ENCODE results near the gene PFKFB3. TPM values are rescaled to one million over a fixed set of nuclear protein-coding genes. Genes with fewer than 3 reads are reported as not detected.

The PFKFB3 gene
- polyA plus RNA-seq, 3 donors, result 12.2 to 101 (median 15.8) TPM

DNA sequence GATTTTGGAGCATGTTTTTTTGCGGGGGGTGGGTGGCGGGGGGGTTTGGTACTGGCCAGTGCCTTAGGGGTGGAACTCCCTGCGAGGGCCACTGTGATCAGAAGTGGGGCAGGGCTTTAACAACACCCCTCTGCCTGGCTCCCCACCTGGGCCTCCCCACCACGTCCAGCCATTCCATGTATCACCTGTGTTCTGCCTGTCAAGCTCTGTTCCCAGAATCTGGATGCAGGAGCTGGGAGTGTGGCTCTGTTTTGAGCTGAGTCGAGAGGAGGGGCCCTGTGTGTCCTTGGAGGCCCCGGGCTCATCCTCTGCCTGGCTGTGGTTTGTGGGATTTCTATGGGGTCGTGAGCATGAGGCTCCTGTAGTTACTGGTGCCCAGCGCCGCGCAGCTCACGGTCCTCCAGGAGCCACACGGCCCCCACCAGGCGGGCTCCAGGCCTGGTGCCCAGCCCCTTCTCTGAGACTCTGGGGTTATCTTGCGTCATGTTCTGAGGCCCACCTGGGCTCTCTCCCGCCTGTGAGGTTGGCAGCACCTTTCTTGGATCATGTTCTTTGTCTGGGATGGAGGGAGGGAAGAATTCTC is 29.6 kb downstream of the PFKFB3 start:
- Mint-ChIP-seq H3K4me3 (no peak overlapping the region), H3K36me3 (peaks cover 85 to 98% of the 10 kb centered on the region in 2 donors), H3K4me1 (no peaks in the 10 kb centered on the region), H3K27me3 (ENCODE audit: low read depth in 3 of 3) (no peaks in the 10 kb centered on the region), H3K9me3 (no peaks in the 10 kb centered on the region), H3K27ac (peak overlapping the region in 2 of 7 donors; percentile 56 to 62)
- DNase-seq, result no peak
- H3K9ac ChIP-seq (ENCODE audit: insufficient read depth, low read length, poor library complexity, severe bottlenecking), result no peak overlapping the region
- peaks cover 73% of the 10 kb centered on the region for H4K20me1 ChIP-seq (ENCODE audit: insufficient read depth, low read length)
- intact Hi-C loops (cut with micrococcal nuclease), result loop anchor here in 1 of 2 donors (10.0 kb wide), 1 partner anchor 172 kb away; no protein-coding TSS in a partner anchor
- H3K27ac ChIP-seq (ENCODE audit: low read depth in 1 of 2, low read length in 2 of 2), result no peak overlapping the region
- TF ChIP-seq, protein P1, sequence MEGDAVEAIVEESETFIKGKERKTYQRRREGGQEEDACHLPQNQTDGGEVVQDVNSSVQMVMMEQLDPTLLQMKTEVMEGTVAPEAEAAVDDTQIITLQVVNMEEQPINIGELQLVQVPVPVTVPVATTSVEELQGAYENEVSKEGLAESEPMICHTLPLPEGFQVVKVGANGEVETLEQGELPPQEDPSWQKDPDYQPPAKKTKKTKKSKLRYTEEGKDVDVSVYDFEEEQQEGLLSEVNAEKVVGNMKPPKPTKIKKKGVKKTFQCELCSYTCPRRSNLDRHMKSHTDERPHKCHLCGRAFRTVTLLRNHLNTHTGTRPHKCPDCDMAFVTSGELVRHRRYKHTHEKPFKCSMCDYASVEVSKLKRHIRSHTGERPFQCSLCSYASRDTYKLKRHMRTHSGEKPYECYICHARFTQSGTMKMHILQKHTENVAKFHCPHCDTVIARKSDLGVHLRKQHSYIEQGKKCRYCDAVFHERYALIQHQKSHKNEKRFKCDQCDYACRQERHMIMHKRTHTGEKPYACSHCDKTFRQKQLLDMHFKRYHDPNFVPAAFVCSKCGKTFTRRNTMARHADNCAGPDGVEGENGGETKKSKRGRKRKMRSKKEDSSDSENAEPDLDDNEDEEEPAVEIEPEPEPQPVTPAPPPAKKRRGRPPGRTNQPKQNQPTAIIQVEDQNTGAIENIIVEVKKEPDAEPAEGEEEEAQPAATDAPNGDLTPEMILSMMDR (IDR thresholded peaks at IDR 0.05), result no peak
- H3K4me2 ChIP-seq (replicated peaks; ENCODE audit: extremely low read depth, low read length, poor library complexity, severe bottlenecking), result no peak overlapping the region
- 91% methylated on average over 12 of the region's 15 CpGs for WGBS (ENCODE audit: insufficient coverage)
- no peak overlapping the region for H2AFZ ChIP-seq (ENCODE audit: insufficient read depth, low read depth, low read length, poor library complexity, severe bottlenecking)
- no peaks in the 10 kb centered on the region for H3K79me2 ChIP-seq (ENCODE audit: insufficient read depth, low read length)
- H3K9me3 ChIP-seq (replicated peaks in 1 of 2; ENCODE audit: control insufficient read depth in 1 of 2, insufficient read depth in 1 of 2, low read length in 2 of 2), result no peaks in the 10 kb centered on the region
- H3K36me3 ChIP-seq (replicated peaks in 1 of 2; ENCODE audit: control insufficient read depth in 1 of 2, insufficient read depth in 2 of 2, low read length in 2 of 2), result peaks cover 71 to 89% of the 10 kb centered on the region in 2 donors
- no peaks in the 10 kb centered on the region for H3K4me1 ChIP-seq (ENCODE audit: control insufficient read depth in 1 of 2, insufficient read depth in 2 of 2, low read length in 2 of 2)
- no peak overlapping the region for H3K4me3 ChIP-seq (replicated peaks in 1 of 3; ENCODE audit: low read depth in 2 of 3, low read length in 3 of 3)
- no peaks in the 10 kb centered on the region for H3K27me3 ChIP-seq (ENCODE audit: control insufficient read depth in 2 of 2, insufficient read depth in 2 of 2, low read length in 2 of 2)

DNA sequence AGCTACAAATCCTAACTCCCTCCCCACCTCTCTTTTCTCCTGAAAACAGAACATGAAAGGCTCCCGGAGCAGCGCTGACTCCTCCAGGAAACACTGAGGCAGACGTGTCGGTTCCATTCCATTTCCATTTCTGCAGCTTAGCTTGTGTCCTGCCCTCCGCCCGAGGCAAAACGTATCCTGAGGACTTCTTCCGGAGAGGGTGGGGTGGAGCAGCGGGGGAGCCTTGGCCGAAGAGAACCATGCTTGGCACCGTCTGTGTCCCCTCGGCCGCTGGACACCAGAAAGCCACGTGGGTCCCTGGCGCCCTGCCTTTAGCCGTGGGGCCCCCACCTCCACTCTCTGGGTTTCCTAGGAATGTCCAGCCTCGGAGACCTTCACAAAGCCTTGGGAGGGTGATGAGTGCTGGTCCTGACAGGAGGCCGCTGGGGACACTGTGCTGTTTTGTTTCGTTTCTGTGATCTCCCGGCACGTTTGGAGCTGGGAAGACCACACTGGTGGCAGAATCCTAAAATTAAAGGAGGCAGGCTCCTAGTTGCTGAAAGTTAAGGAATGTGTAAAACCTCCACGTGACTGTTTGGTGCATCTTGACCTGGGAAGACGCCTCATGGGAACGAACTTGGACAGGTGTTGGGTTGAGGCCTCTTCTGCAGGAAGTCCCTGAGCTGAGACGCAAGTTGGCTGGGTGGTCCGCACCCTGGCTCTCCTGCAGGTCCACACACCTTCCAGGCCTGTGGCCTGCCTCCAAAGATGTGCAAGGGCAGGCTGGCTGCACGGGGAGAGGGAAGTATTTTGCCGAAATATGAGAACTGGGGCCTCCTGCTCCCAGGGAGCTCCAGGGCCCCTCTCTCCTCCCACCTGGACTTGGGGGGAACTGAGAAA is 30.4 kb downstream of the PFKFB3 start:
- Mint-ChIP-seq H3K4me3 (no peak overlapping the region), H3K36me3 (peaks cover 79 to 90% of the 10 kb centered on the region in 2 donors), H3K4me1 (no peaks in the 10 kb centered on the region), H3K9me3 (no peaks in the 10 kb centered on the region), H3K27ac (peak overlapping the region in 4 of 7 donors; percentile 17 to 62 (median 41)), H3K27me3 (ENCODE audit: low read depth in 3 of 3) (no peaks in the 10 kb centered on the region)
- H3K4me1 ChIP-seq (ENCODE audit: control insufficient read depth in 1 of 2, insufficient read depth in 2 of 2, low read length in 2 of 2), result no peaks in the 10 kb centered on the region
- H3K4me2 ChIP-seq (replicated peaks; ENCODE audit: extremely low read depth, low read length, poor library complexity, severe bottlenecking), result no peak overlapping the region
- H4K20me1 ChIP-seq (ENCODE audit: insufficient read depth, low read length), result peaks cover 65% of the 10 kb centered on the region
- H3K4me3 ChIP-seq (replicated peaks in 1 of 3; ENCODE audit: low read depth in 2 of 3, low read length in 3 of 3), result no peak overlapping the region
- 99% methylated on average over 21 of the region's 28 CpGs for WGBS (ENCODE audit: insufficient coverage)
- no peak overlapping the region for H3K9ac ChIP-seq (ENCODE audit: insufficient read depth, low read length, poor library complexity, severe bottlenecking)
- no peaks in the 10 kb centered on the region for H3K9me3 ChIP-seq (replicated peaks in 1 of 2; ENCODE audit: control insufficient read depth in 1 of 2, insufficient read depth in 1 of 2, low read length in 2 of 2)
- peaks cover 63 to 81% of the 10 kb centered on the region in 2 donors for H3K36me3 ChIP-seq (replicated peaks in 1 of 2; ENCODE audit: control insufficient read depth in 1 of 2, insufficient read depth in 2 of 2, low read length in 2 of 2)
- TF ChIP-seq, protein P1 (IDR thresholded peaks at IDR 0.05), result no peak
- intact Hi-C loops (cut with micrococcal nuclease), result loop anchor here in 1 of 2 donors (10.0 kb wide), 1 partner anchor 172 kb away; no protein-coding TSS in a partner anchor
- H3K79me2 ChIP-seq (ENCODE audit: insufficient read depth, low read length), result no peaks in the 10 kb centered on the region
- no peaks in the 10 kb centered on the region for H3K27me3 ChIP-seq (ENCODE audit: control insufficient read depth in 2 of 2, insufficient read depth in 2 of 2, low read length in 2 of 2)
- no peak overlapping the region for H3K27ac ChIP-seq (ENCODE audit: low read depth in 1 of 2, low read length in 2 of 2)
- no peak for DNase-seq
- H2AFZ ChIP-seq (ENCODE audit: insufficient read depth, low read depth, low read length, poor library complexity, severe bottlenecking), result no peak overlapping the region
